AG09309 (cell line): ENCODE results near the gene PEX6.

Experiments
- DNase-seq: peaks from one replicate; pipeline ENCODE4 v3.0.0-alpha.2; 2010; ENCODE audit warnings: low read depth
- H3K4me3 ChIP-seq: 2 replicates; pipeline ENCODE4 v1.5.1; 2011; ENCODE audit warnings: mild to moderate bottlenecking, low read depth, low read length, moderate library complexity; ENCODE audit not compliant: control insufficient read depth
- TF ChIP-seq, protein P1 (sequence below): IDR thresholded peaks from 2 replicates; pipeline ENCODE4 v1.5.1; 2011; ENCODE audit warnings: mild to moderate bottlenecking, low read depth, low read length, inconsistent platforms; ENCODE audit not compliant: insufficient read depth, control insufficient read depth; ENCODE audit errors: missing control alignments

PEX6 gene

DNA sequence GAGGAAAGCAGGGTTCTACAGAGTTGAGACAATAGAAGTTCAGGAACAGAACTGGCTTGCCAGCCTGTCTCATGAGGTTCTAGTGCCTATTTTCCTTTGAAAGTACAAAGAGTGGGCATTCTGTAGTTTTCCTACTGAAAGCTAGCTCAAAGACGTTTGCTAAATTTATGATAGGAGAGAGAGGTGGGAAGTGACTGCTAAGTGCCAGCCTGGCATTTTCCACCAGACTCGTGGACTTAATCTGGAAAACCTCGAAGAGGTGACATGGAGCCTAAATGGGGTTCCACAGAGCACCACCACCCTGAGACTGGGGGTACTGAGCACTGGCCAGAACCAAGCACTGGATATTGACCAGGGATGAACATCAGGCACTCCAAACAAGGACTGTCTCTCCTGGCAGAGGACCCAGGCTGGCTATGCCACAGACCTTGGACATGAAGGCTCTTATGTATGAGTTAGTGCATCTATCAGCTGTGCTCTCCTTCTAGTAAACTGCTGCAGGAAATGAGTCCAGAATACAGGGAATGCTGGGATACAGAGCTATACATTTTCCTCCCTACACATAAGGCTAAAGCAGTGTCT, 7.1 kb downstream of the PEX6 start:
- DNase-seq = no peak
- TF ChIP-seq, protein P1, sequence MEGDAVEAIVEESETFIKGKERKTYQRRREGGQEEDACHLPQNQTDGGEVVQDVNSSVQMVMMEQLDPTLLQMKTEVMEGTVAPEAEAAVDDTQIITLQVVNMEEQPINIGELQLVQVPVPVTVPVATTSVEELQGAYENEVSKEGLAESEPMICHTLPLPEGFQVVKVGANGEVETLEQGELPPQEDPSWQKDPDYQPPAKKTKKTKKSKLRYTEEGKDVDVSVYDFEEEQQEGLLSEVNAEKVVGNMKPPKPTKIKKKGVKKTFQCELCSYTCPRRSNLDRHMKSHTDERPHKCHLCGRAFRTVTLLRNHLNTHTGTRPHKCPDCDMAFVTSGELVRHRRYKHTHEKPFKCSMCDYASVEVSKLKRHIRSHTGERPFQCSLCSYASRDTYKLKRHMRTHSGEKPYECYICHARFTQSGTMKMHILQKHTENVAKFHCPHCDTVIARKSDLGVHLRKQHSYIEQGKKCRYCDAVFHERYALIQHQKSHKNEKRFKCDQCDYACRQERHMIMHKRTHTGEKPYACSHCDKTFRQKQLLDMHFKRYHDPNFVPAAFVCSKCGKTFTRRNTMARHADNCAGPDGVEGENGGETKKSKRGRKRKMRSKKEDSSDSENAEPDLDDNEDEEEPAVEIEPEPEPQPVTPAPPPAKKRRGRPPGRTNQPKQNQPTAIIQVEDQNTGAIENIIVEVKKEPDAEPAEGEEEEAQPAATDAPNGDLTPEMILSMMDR = no peak
- no peak overlapping the region for H3K4me3 ChIP-seq

DNA sequence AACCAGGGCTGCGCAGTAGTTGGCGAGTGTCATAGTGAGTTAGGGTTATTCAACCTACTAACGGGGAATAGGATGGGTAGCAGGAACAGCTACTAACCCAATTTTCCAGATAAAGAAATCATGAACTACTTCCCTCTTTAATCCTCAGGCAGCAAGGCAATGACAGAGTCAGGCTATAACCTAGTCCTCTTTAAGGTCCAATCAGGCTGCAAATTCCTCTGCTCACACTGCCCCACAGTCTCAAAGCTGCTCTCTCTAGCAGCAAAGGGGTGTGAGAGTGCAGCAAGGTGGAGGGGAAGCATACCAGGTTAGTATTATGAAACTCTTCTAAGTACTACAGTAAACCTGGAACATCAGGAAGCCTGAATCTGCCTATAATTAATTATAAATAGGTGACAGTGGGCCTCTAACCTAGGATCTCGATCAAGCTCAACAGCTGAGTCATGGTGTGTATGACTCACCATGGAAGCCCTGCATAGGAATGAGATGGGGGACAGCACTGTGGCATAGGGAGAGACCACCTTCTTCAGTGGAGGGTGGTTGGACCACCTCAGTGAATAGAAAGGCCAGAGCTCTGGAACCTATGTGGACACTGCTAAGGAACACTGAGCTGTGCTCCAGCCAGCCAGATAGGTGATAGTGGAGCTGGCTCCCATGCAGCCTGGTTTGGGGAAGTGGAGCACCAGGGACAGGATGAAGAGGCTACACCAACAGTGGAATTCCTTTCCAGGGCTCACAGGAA, 7.9 kb downstream of the PEX6 start:
- TF ChIP-seq, protein P1 = no peak
- H3K4me3 ChIP-seq = no peak overlapping the region
- no peak for DNase-seq

DNA sequence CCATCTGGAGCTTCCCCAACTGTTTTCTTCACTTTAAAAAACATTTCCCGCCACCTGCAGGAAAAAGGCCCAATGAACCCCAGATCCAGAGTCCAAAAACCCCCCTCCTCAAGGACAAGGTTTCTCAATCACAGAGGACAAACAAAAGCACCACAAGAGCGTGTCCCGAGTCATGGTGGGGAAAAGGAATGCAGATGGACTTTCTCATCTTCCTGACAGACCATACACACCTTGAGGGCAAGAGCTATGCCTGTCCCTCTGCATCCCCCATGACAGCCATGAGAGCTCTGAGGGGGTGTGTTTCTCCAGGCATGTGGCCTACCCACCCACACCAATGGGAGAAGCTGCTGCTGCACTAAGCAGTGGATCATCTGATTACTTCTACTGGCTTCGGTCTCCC, 9.0 kb downstream of the PEX6 start:
- no peak for DNase-seq
- TF ChIP-seq, protein P1 = no peak
- H3K4me3 ChIP-seq = no peak overlapping the region

DNA sequence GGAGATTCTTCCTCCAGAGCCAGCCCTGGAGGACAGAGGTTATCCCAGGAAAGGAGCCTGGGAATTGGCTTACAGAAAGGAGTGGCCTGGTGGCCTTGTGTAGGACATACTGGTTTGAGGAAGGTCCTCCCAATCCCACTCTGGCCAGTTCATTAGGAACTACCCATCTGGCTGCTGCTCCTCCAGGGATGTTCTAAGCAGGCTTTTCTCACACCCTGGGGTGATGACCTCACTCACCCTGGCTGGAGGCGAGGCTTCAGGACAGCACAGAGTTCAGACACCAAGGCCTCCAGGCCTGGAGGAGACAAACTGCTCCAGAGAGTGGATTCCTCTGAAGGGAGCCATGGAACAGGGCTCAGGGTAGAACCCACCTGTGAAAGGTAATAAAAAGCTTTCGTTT, 9.6 kb downstream of the PEX6 start:
- TF ChIP-seq, protein P1 = no peak
- H3K4me3 ChIP-seq = no peak overlapping the region
- DNase-seq = no peak

DNA sequence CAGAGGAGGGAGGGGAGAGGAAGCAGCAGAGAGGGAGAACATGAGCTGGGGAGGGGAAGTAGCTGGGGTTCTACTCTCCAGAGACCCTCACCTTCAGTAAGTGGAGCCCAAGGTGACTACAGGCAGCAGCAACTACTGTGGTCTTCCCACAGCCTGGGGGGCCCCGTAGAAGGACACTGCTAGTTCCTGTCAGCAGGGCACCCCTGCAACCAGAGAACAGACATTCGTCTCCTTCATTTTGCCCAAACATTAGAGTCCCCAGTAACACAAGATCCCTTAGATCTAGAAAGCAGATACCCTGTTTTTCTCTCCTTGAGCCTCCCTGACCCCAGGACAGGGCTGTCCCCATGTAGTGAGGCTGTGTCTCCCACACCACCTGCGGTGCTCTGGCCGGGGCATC, 10.2 kb downstream of the PEX6 start:
- TF ChIP-seq, protein P1 = no peak
- no peak for DNase-seq
- no peak overlapping the region for H3K4me3 ChIP-seq

DNA sequence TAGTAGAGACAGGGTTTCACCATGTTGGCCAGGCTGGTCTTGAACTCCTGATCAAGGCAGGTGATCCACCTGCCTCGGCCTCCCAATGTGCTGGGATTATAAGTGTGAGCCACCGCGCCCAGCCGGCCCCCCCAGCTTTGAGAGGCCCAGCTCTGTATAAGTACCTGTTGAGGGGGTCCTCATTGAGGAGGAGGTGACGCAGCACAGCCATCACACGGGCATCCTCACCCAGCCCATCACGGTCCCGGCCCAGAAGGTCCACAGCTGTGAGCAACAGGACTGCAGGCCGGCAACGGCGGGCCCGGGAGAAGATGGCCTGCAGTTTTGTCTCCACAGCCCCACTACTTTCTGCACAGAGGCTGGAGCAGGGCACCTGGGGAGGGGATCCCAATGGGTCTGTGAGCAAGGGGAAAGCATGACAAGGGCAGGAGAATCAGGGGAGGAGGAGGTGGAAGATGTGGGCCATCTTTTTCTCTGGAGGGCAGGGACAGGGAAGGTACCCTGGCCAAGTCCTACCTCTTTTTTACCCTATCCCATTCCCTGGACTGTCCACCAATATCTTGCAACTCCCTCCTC, 10.8 kb downstream of the PEX6 start:
- no peak for DNase-seq
- TF ChIP-seq, protein P1 = no peak
- no peak overlapping the region for H3K4me3 ChIP-seq
